ENCODE results near the gene FHL2. TPM values are rescaled to one million over a fixed set of nuclear protein-coding genes. Genes with fewer than 3 reads are reported as not detected.
"Not testable (repeated sequence)": the region's sequence is repeated elsewhere in the genome, so short reads cannot be mapped to it uniquely, and the experiment has no call there.

The FHL2 gene
- polyA plus RNA-seq, 1 donor (not counting 4 experiments of a cell fraction or from before 2014, with no cell fraction given): 132 TPM

DNA sequence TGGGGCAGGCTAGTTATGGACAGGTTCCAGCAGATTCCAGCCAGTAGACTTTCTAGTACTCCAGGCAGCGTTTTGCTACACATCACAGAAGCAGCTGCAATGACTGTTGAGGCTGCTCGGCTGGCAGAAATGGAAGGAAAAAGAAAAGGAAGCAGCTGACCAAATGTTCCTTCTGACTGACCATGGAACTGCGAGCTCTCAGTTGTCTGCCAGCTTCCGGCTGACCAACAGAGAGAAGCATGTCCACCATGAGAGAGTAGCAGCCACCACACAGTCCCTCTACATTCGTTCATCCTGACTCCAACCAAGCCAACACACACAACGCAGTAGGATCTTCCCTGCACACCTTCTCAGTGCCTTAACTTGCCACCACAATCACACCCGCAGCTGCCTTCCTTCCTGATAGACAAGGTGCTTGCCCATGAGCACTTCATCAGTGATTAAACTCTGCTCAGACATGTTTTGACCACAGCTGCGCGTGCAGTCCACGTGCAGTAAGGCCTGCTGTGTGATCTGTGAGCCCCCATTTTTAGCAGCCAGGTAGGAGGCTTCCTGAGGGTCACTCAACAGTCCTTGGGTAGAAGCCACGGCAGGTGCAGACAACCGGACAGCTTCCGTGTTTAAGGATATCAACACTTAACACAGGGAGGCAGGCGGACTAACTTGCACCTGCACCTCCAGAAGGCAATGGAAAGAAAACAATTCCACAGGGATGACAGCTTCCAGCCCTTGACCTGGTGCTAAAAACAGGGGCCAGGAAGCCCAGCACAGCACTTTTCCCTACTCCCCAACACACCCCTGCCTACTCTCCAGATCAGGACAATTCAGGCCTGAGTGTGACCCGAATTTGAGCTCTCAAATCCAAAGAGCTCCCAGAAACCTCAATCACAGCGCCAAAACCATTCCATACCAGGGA, 70.3 kb downstream of the FHL2 start:
- peak overlapping the region; percentile 75 for H3K4me2 ChIP-seq (ENCODE audit: control insufficient read depth, extremely low read depth, insufficient read depth, low read depth, low read length)
- peak overlapping the region; percentile 85 for H3K9ac ChIP-seq (ENCODE audit: control insufficient read depth, extremely low read depth, insufficient read depth, low read length)
- H3K4me1 ChIP-seq (ENCODE audit: control insufficient read depth, extremely low read depth, insufficient read depth, low read length): peaks cover 45% of the 10 kb centered on the region
- H3K9me1 ChIP-seq (ENCODE audit: control insufficient read depth, extremely low read depth, insufficient read depth, low read length): no peaks in the 10 kb centered on the region
- H2AFZ ChIP-seq (ENCODE audit: control insufficient read depth, low read length): peak overlapping the region; percentile 83
- H3K79me2 ChIP-seq (ENCODE audit: control insufficient read depth, insufficient read depth, low read length): peaks cover 40% of the 10 kb centered on the region
- dilution Hi-C loops (cut with MboI; ENCODE audit: extremely low pct_ligation_motif_present, low sequenced_read_pairs): no loop called here
- FAIRE-seq (peak; percentile 67), DNase-seq (ENCODE audit: low read depth, low spot score) (peak; percentile 28)
- no peaks in the 10 kb centered on the region for H3K36me3 ChIP-seq (ENCODE audit: control insufficient read depth in 2 of 2, extremely low read depth in 1 of 2, insufficient read depth in 2 of 2, low read length in 2 of 2)
- H3K4me3 ChIP-seq (ENCODE audit: control insufficient read depth in 2 of 3, extremely low read depth in 1 of 3, insufficient read depth in 2 of 3, low read depth in 1 of 3, low read length in 3 of 3): peak overlapping the region; percentile 64 to 72 (median 67)
- H3K27ac ChIP-seq (ENCODE audit: control insufficient read depth, insufficient read depth, low read length): peak overlapping the region; percentile 65
- H4K20me1 ChIP-seq (ENCODE audit: control insufficient read depth, extremely low read depth, insufficient read depth, low read length): peaks cover 3% of the 10 kb centered on the region
- H3K27me3 ChIP-seq (ENCODE audit: control insufficient read depth, extremely low read depth, insufficient read depth, low read length): no peaks in the 10 kb centered on the region
- TF ChIP-seq, protein P1, sequence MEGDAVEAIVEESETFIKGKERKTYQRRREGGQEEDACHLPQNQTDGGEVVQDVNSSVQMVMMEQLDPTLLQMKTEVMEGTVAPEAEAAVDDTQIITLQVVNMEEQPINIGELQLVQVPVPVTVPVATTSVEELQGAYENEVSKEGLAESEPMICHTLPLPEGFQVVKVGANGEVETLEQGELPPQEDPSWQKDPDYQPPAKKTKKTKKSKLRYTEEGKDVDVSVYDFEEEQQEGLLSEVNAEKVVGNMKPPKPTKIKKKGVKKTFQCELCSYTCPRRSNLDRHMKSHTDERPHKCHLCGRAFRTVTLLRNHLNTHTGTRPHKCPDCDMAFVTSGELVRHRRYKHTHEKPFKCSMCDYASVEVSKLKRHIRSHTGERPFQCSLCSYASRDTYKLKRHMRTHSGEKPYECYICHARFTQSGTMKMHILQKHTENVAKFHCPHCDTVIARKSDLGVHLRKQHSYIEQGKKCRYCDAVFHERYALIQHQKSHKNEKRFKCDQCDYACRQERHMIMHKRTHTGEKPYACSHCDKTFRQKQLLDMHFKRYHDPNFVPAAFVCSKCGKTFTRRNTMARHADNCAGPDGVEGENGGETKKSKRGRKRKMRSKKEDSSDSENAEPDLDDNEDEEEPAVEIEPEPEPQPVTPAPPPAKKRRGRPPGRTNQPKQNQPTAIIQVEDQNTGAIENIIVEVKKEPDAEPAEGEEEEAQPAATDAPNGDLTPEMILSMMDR (optimal IDR thresholded peaks at IDR 0.05 in 1 of 3, IDR thresholded peaks at IDR 0.05 in 1 of 3, conservative IDR thresholded peaks at IDR 0.05 in 1 of 3; ENCODE audit: extremely low read depth in 1 of 3, insufficient read depth in 2 of 3, low read length in 3 of 3): no peak
- no peak for TF ChIP-seq EZH2 (IDR thresholded peaks at IDR 0.05; ENCODE audit: low read length)
- no peaks in the 10 kb centered on the region for H3K9me3 ChIP-seq (ENCODE audit: control insufficient read depth, low read depth, low read length)

DNA sequence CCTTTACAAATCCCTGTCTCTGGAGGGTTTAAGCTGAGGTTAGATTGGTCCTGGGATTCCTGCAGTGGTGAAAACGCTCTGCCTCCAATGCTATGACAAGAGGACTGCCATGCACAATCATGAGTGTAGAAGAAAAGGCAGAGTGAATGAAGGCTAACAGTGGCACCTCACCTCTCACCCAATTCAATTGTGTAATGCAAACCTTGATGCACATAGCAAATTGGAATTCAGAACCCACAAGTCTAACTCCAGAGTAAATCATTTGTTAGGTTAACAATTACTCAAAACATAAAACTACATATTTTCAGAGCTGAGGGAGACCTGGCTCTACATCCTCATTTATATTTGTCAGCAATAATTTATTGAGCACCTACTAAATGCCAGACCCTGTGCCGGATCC, 71.2 kb downstream of the FHL2 start:
- H3K79me2 ChIP-seq (ENCODE audit: control insufficient read depth, insufficient read depth, low read length): peaks cover 48% of the 10 kb centered on the region
- TF ChIP-seq EZH2 (IDR thresholded peaks at IDR 0.05; ENCODE audit: low read length): no peak
- TF ChIP-seq, protein P1 (optimal IDR thresholded peaks at IDR 0.05 in 1 of 3, IDR thresholded peaks at IDR 0.05 in 1 of 3, conservative IDR thresholded peaks at IDR 0.05 in 1 of 3; ENCODE audit: extremely low read depth in 1 of 3, insufficient read depth in 2 of 3, low read length in 3 of 3): no peak
- no peaks in the 10 kb centered on the region for H3K27me3 ChIP-seq (ENCODE audit: control insufficient read depth, extremely low read depth, insufficient read depth, low read length)
- no peak overlapping the region for H3K4me3 ChIP-seq (ENCODE audit: control insufficient read depth in 2 of 3, extremely low read depth in 1 of 3, insufficient read depth in 2 of 3, low read depth in 1 of 3, low read length in 3 of 3)
- H3K36me3 ChIP-seq (ENCODE audit: control insufficient read depth in 2 of 2, extremely low read depth in 1 of 2, insufficient read depth in 2 of 2, low read length in 2 of 2): no peaks in the 10 kb centered on the region
- dilution Hi-C loops (cut with MboI; ENCODE audit: extremely low pct_ligation_motif_present, low sequenced_read_pairs): no loop called here
- H3K9me1 ChIP-seq (ENCODE audit: control insufficient read depth, extremely low read depth, insufficient read depth, low read length): no peaks in the 10 kb centered on the region
- H4K20me1 ChIP-seq (ENCODE audit: control insufficient read depth, extremely low read depth, insufficient read depth, low read length): peaks cover 3% of the 10 kb centered on the region
- no peak for FAIRE-seq
- H3K27ac ChIP-seq (ENCODE audit: control insufficient read depth, insufficient read depth, low read length): no peak overlapping the region
- H3K4me1 ChIP-seq (ENCODE audit: control insufficient read depth, extremely low read depth, insufficient read depth, low read length): peaks cover 49% of the 10 kb centered on the region
- H3K4me2 ChIP-seq (ENCODE audit: control insufficient read depth, extremely low read depth, insufficient read depth, low read depth, low read length): no peak overlapping the region
- DNase-seq (ENCODE audit: low read depth, low spot score): no peak
- no peaks in the 10 kb centered on the region for H3K9me3 ChIP-seq (ENCODE audit: control insufficient read depth, low read depth, low read length)
- H2AFZ ChIP-seq (ENCODE audit: control insufficient read depth, low read length): no peak overlapping the region
- no peak overlapping the region for H3K9ac ChIP-seq (ENCODE audit: control insufficient read depth, extremely low read depth, insufficient read depth, low read length)

DNA sequence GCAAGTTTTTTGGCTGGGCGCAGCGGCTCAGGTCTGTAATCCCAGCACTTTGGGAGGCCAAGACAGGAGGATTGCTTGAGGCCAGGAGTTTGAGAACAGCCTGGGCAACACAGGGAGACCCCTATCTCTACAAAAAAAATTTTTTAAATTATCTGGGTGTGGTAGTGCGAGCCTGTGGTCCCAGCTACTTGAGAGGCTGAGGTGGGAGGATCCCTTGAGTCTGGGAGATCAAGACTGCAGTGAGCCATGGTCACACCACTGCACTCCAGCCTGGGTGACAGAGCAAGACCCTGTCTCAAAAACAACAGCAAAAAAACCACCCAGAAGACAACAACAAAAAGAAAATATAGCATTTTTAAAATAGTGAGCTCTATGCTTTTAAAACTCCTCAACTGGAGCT, 71.6 kb downstream of the FHL2 start:
- peaks cover 52% of the 10 kb centered on the region for H3K4me1 ChIP-seq (ENCODE audit: control insufficient read depth, extremely low read depth, insufficient read depth, low read length)
- DNase-seq (ENCODE audit: low read depth, low spot score); H3K9me3 ChIP-seq (ENCODE audit: control insufficient read depth, low read depth, low read length); H3K27me3 ChIP-seq (ENCODE audit: control insufficient read depth, extremely low read depth, insufficient read depth, low read length); H3K4me3 ChIP-seq (ENCODE audit: control insufficient read depth in 2 of 3, extremely low read depth in 1 of 3, insufficient read depth in 2 of 3, low read depth in 1 of 3, low read length in 3 of 3); dilution Hi-C loops (cut with MboI; ENCODE audit: extremely low pct_ligation_motif_present, low sequenced_read_pairs); H3K36me3 ChIP-seq (ENCODE audit: control insufficient read depth in 2 of 2, extremely low read depth in 1 of 2, insufficient read depth in 2 of 2, low read length in 2 of 2); H4K20me1 ChIP-seq (ENCODE audit: control insufficient read depth, extremely low read depth, insufficient read depth, low read length); H3K4me2 ChIP-seq (ENCODE audit: control insufficient read depth, extremely low read depth, insufficient read depth, low read depth, low read length); H3K27ac ChIP-seq (ENCODE audit: control insufficient read depth, insufficient read depth, low read length); H2AFZ ChIP-seq (ENCODE audit: control insufficient read depth, low read length); H3K9me1 ChIP-seq (ENCODE audit: control insufficient read depth, extremely low read depth, insufficient read depth, low read length); H3K9ac ChIP-seq (ENCODE audit: control insufficient read depth, extremely low read depth, insufficient read depth, low read length); FAIRE-seq: not testable (repeated sequence)
- peaks cover 52% of the 10 kb centered on the region for H3K79me2 ChIP-seq (ENCODE audit: control insufficient read depth, insufficient read depth, low read length)
